ENCODE data around the gene NCK1. TPM values are rescaled to one million over a fixed set of nuclear protein-coding genes. Genes with fewer than 3 reads are reported as not detected.
A peak's percentile ranks its signal among the peaks of the same experiment; 100 is the strongest.

Gene NCK1
- total and polyA plus RNA-seq, 7 donors: 16.2 to 33.4 (median 25.4) TPM

DNA sequence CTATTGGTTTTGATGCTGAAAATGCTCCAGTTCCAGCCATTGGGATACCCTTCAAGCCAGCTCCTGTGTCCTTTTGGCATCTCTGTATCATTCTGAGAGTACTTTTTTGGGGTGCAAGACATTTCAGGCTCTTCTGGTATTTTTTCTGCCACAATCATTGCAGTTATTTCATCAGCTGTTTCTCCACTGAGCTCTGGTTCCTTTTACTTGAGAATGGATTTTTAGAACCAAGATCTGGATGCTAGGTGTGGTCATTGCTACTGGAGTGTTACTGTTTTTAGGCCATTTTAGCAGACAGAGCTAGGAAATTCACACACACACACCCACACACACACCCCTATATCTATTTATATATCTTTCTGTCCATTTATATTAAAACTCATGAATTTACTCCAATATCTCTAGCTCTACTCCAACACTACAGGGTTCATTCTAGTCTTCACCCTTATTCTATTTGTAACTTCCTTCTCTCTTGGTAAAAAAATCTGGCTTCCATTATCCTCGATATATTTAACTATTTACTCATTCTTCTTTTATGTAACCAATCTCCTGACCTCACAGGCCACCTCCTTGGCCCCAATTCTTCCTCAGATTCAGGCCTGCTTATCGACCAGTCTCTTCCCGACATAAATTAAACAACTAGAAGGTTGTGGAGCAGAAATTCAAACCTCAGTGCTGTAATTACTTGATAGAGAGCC lies 26.0 kb upstream of the NCK1 start:
- H3K4me3 ChIP-seq: no peak overlapping the region
- H3K36me3 ChIP-seq (ENCODE audit: insufficient read depth in 1 of 2, low read depth in 1 of 2): peaks cover 0 to 3% of the 10 kb centered on the region in 2 donors
- WGBS, 3 donors: 38 to 46% (median 43%) methylated on average over 3 of the region's 3 CpGs
- DNase-seq (no peak), ATAC-seq (peak in 2 of 4 donors; percentile 31 to 32)
- no peaks in the 10 kb centered on the region for H3K9me3 ChIP-seq
- H3K27ac ChIP-seq: no peak overlapping the region
- intact Hi-C loops (cut with DNase I): no loop called here
- TF ChIP-seq, protein P1, sequence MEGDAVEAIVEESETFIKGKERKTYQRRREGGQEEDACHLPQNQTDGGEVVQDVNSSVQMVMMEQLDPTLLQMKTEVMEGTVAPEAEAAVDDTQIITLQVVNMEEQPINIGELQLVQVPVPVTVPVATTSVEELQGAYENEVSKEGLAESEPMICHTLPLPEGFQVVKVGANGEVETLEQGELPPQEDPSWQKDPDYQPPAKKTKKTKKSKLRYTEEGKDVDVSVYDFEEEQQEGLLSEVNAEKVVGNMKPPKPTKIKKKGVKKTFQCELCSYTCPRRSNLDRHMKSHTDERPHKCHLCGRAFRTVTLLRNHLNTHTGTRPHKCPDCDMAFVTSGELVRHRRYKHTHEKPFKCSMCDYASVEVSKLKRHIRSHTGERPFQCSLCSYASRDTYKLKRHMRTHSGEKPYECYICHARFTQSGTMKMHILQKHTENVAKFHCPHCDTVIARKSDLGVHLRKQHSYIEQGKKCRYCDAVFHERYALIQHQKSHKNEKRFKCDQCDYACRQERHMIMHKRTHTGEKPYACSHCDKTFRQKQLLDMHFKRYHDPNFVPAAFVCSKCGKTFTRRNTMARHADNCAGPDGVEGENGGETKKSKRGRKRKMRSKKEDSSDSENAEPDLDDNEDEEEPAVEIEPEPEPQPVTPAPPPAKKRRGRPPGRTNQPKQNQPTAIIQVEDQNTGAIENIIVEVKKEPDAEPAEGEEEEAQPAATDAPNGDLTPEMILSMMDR (IDR thresholded peaks at IDR 0.05): no peak
- H3K27me3 ChIP-seq (ENCODE audit: insufficient read depth in 3 of 3, low read length in 2 of 3): peaks cover 0 to 2% (median 0%) of the 10 kb centered on the region in 3 donors
- peaks cover 29% of the 10 kb centered on the region for H3K4me1 ChIP-seq

GRCh38 chr3:136836511-136837156 lies 25.4 kb upstream of the NCK1 start:
- Histone ChIP-seq H3K27ac (no peak overlapping the region), H3K27me3 (ENCODE audit: insufficient read depth in 3 of 3, low read length in 2 of 3) (no peaks in the 10 kb centered on the region), H3K4me1 (peaks cover 29% of the 10 kb centered on the region), H3K36me3 (ENCODE audit: insufficient read depth in 1 of 2, low read depth in 1 of 2) (peaks cover 0 to 3% of the 10 kb centered on the region in 2 donors), H3K4me3 (no peak overlapping the region), H3K9me3 (no peaks in the 10 kb centered on the region)
- TF ChIP-seq, protein P1 (IDR thresholded peaks at IDR 0.05): no peak
- ATAC-seq (no peak), DNase-seq (no peak)
- intact Hi-C loops (cut with DNase I): no loop called here

- Histone ChIP-seq H3K27me3 (ENCODE audit: insufficient read depth in 3 of 3, low read length in 2 of 3) (no peaks in the 10 kb centered on the region), H3K4me3 (no peak overlapping the region), H3K4me1 (peaks cover 29% of the 10 kb centered on the region), H3K9me3 (no peaks in the 10 kb centered on the region), H3K27ac (peak overlapping the region; percentile 19), H3K36me3 (ENCODE audit: insufficient read depth in 1 of 2, low read depth in 1 of 2) (peaks cover 0 to 3% of the 10 kb centered on the region in 2 donors)
- DNase-seq: no peak
- ATAC-seq: peak in 3 of 4 donors; percentile 47 to 69 (median 60)
- TF ChIP-seq, protein P1 (IDR thresholded peaks at IDR 0.05): no peak
- 8 to 11% (median 11%) methylated on average over 1 of the region's 1 CpG for WGBS, 3 donors
- intact Hi-C loops (cut with DNase I): no loop called here
These were observed 23.1 kb upstream of the NCK1 start for GRCh38 chr3:136838641-136839555.

DNA sequence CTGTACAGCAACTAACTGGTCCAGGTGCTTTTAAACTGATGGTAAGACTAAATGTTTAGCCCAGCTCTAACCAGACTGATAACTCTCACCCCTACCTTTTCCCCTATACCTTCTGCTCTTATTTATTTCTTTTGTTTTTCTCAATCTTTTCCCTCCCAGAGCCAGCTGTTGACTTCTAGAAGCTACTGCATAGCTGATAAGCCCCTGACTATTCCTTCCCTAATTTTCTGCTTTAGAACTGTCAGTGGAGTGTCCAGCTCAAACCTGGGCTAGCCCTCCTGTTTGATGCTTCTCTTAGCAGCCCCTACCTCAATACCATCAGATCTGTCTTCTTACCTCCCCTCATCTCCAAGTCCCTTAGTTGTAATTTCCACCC lies 22.5 kb upstream of the NCK1 start:
- DNase-seq: no peak
- H3K36me3 ChIP-seq (ENCODE audit: insufficient read depth in 1 of 2, low read depth in 1 of 2): peaks cover 0 to 3% of the 10 kb centered on the region in 2 donors
- intact Hi-C loops (cut with DNase I): no loop called here
- TF ChIP-seq, protein P1 (IDR thresholded peaks at IDR 0.05): no peak
- H3K27ac ChIP-seq: peak overlapping the region; percentile 19
- H3K4me3 ChIP-seq: no peak overlapping the region
- H3K4me1 ChIP-seq: peaks cover 29% of the 10 kb centered on the region
- no peaks in the 10 kb centered on the region for H3K9me3 ChIP-seq
- ATAC-seq: no peak
- H3K27me3 ChIP-seq (ENCODE audit: insufficient read depth in 3 of 3, low read length in 2 of 3): no peaks in the 10 kb centered on the region
